Small intestine (tissue), 7 donors: Measurements from ENCODE around the gene KLC1. TPM values are rescaled to one million over a fixed set of nuclear protein-coding genes. Genes with fewer than 3 reads are reported as not detected.

ENCODE experiments used
- DNase-seq, 2 donors: peaks; one replicate each; pipeline versions ENCODE4 v3.0.0 to v3.0.0-alpha.2; 2013
- FAIRE-seq: peaks from 2 replicates; lab custom pipeline; 2012; peaks lifted over from hg19 to GRCh38; lab: Jason Lieb, UNC
- H3K27ac ChIP-seq, 3 donors: one replicate each; pipeline ENCODE4 v1.5.1; 2013; ENCODE audit warnings: low read length in 2 of 3, mild to moderate bottlenecking in 2 of 3, control low read depth in 1 of 3, inconsistent platforms in 1 of 3, low read depth in 1 of 3, moderate library complexity in 1 of 3
- H3K27me3 ChIP-seq, 3 donors: one replicate each; pipeline ENCODE4 v1.6.1; 2013; ENCODE audit warnings: low read length in 3 of 3, inconsistent platforms in 1 of 3; ENCODE audit not compliant: control insufficient read depth in 3 of 3, insufficient read depth in 3 of 3
- H3K36me3 ChIP-seq, 3 donors: one replicate each; pipeline ENCODE4 v1.6.1; 2013; ENCODE audit warnings: low read length in 3 of 3, inconsistent platforms in 1 of 3, low read depth in 1 of 3, mild to moderate bottlenecking in 1 of 3, moderate library complexity in 1 of 3; ENCODE audit not compliant: control insufficient read depth in 3 of 3, insufficient read depth in 2 of 3
- H3K4me1 ChIP-seq, 3 donors: one replicate each; pipeline ENCODE4 v1.6.1; 2013; ENCODE audit warnings: low read length in 2 of 3, inconsistent platforms in 1 of 3, low read depth in 1 of 3, mild to moderate bottlenecking in 1 of 3, moderate library complexity in 1 of 3; ENCODE audit not compliant: control insufficient read depth in 3 of 3, insufficient read depth in 2 of 3
- H3K4me3 ChIP-seq, 3 donors: one replicate each; pipeline ENCODE4 v1.5.1; 2013; ENCODE audit warnings: low read length in 3 of 3, control low read depth in 1 of 3, inconsistent platforms in 1 of 3, low read depth in 1 of 3, mild to moderate bottlenecking in 1 of 3, moderate library complexity in 1 of 3
- H3K9me3 ChIP-seq, 2 donors: one replicate each; pipeline ENCODE4 v1.6.1; 2013; ENCODE audit warnings: low read depth in 1 of 2, low read length in 1 of 2; ENCODE audit not compliant: control insufficient read depth in 2 of 2, insufficient read depth in 1 of 2
- WGBS, 3 donors: extraction: QIAGEN DNeasy Blood & Tissue Kit; methylation state at CpG; one replicate each; pipeline ENCODE4 v1.1.7; 2013; 5-methylcytosine and 5-hydroxymethylcytosine counted together
- polyA plus RNA-seq, 4 donors: library from polyadenylated mRNA; stranded (reverse) in 3 of 4; unstranded in 1 of 4; fragments of 200-250 nt in 3 of 4; fragments of 120-200 nt in 1 of 4; gene quantifications; one replicate each; pipeline versions ENCODE4 v1.2.1 to v1.2.3, GENCODE V29; 2013
- donor health status: healthy with polysubstance abuse.
- donor health status: control.
- donor health status: control.
- donor health status: Bipolar disorder and iron deficiency.
- donor health status: healthy.

KLC1 gene
- polyA plus RNA-seq, 4 donors = 45.9 to 74.4 (median 67.4) TPM

- Histone ChIP-seq H3K27ac (no peak overlapping the region), H3K27me3 (no peaks in the 10 kb centered on the region), H3K4me1 (no peaks in the 10 kb centered on the region), H3K9me3 (no peaks in the 10 kb centered on the region), H3K36me3 (peaks cover 6 to 66% (median 24%) of the 10 kb centered on the region in 3 donors), H3K4me3 (no peak overlapping the region)
- FAIRE-seq (no peak), DNase-seq (no peak)
- 74 to 80% (median 79%) methylated on average over 4 of the region's 4 CpGs for WGBS, 3 donors
Measured at GRCh38 chr14:103656031-103656755, 27.2 kb downstream of the KLC1 start.

- no peak overlapping the region for H3K4me3 ChIP-seq
- FAIRE-seq = no peak
- H3K9me3 ChIP-seq = no peaks in the 10 kb centered on the region
- DNase-seq = no peak
- H3K27me3 ChIP-seq = no peaks in the 10 kb centered on the region
- WGBS, 3 donors = 89 to 100% (median 90%) methylated on average over 1 of the region's 1 CpG
- H3K4me1 ChIP-seq = no peaks in the 10 kb centered on the region
- no peak overlapping the region for H3K27ac ChIP-seq
- peaks cover 8 to 70% (median 24%) of the 10 kb centered on the region in 3 donors for H3K36me3 ChIP-seq
Measured at GRCh38 chr14:103656756-103657133, 27.7 kb downstream of the KLC1 start.

GRCh38 chr14:103657471-103657870 is 28.5 kb downstream of the KLC1 start:
- Histone ChIP-seq H3K9me3 (no peaks in the 10 kb centered on the region), H3K27me3 (no peaks in the 10 kb centered on the region), H3K27ac (no peak overlapping the region), H3K4me1 (no peaks in the 10 kb centered on the region), H3K4me3 (no peak overlapping the region), H3K36me3 (peaks cover 9 to 76% (median 28%) of the 10 kb centered on the region in 3 donors)
- no peak for DNase-seq
- FAIRE-seq = no peak
- WGBS, 3 donors = 84 to 91% (median 86%) methylated on average over 13 of the region's 13 CpGs

- 82 to 97% (median 91%) methylated on average over 7 of the region's 7 CpGs for WGBS, 3 donors
- FAIRE-seq = no peak
- H3K36me3 ChIP-seq = peaks cover 11 to 87% (median 34%) of the 10 kb centered on the region in 3 donors
Measured at GRCh38 chr14:103659631-103660030, 30.6 kb downstream of the KLC1 start.

GRCh38 chr14:103662029-103662428 is 33.0 kb downstream of the KLC1 start:
- H3K36me3 ChIP-seq = peaks cover 7 to 84% (median 28%) of the 10 kb centered on the region in 3 donors
- FAIRE-seq (no peak), DNase-seq (no peak)
- no peaks in the 10 kb centered on the region for H3K4me1 ChIP-seq
- H3K9me3 ChIP-seq = no peaks in the 10 kb centered on the region
- no peak overlapping the region for H3K4me3 ChIP-seq
- no peak overlapping the region for H3K27ac ChIP-seq
- H3K27me3 ChIP-seq = no peaks in the 10 kb centered on the region
- WGBS, 3 donors = 91 to 93% (median 92%) methylated on average over 10 of the region's 10 CpGs

More at GRCh38 chr14:103659631-103660030, 30.6 kb downstream of the KLC1 start:
- H3K27ac ChIP-seq = no peak overlapping the region
- H3K4me1 ChIP-seq = no peaks in the 10 kb centered on the region
- H3K4me3 ChIP-seq = no peak overlapping the region
- H3K9me3 ChIP-seq = no peaks in the 10 kb centered on the region
- no peaks in the 10 kb centered on the region for H3K27me3 ChIP-seq
- no peak for DNase-seq

GRCh38 chr14:103662591-103662990 is 33.6 kb downstream of the KLC1 start:
- FAIRE-seq = no peak
- 97 to 98% (median 97%) methylated on average over 17 of the region's 17 CpGs for WGBS, 3 donors

GRCh38 chr14:103663506-103663905 is 34.5 kb downstream of the KLC1 start:
- Histone ChIP-seq H3K9me3 (no peaks in the 10 kb centered on the region), H3K27me3 (no peaks in the 10 kb centered on the region), H3K36me3 (peaks cover 7 to 81% (median 26%) of the 10 kb centered on the region in 3 donors), H3K4me1 (no peaks in the 10 kb centered on the region), H3K4me3 (no peak overlapping the region), H3K27ac (peak overlapping the region in 1 of 3 donors; percentile 71)
- DNase-seq (no peak), FAIRE-seq (no peak)
- 81 to 85% (median 84%) methylated on average over 13 of the region's 13 CpGs for WGBS, 3 donors

More at GRCh38 chr14:103662591-103662990, 33.6 kb downstream of the KLC1 start:
- no peaks in the 10 kb centered on the region for H3K9me3 ChIP-seq
- H3K36me3 ChIP-seq = peaks cover 7 to 83% (median 30%) of the 10 kb centered on the region in 3 donors
- H3K27me3 ChIP-seq = no peaks in the 10 kb centered on the region
- no peaks in the 10 kb centered on the region for H3K4me1 ChIP-seq
- no peak for DNase-seq
- no peak overlapping the region for H3K27ac ChIP-seq
- no peak overlapping the region for H3K4me3 ChIP-seq

GRCh38 chr14:103667671-103668070 is 38.7 kb downstream of the KLC1 start:
- DNase-seq = no peak
- no peaks in the 10 kb centered on the region for H3K27me3 ChIP-seq
- no peak for FAIRE-seq
- no peaks in the 10 kb centered on the region for H3K9me3 ChIP-seq
- H3K4me3 ChIP-seq = no peak overlapping the region
- H3K27ac ChIP-seq = no peak overlapping the region
- H3K4me1 ChIP-seq = no peaks in the 10 kb centered on the region
- peaks cover 11 to 72% (median 24%) of the 10 kb centered on the region in 3 donors for H3K36me3 ChIP-seq
- WGBS, 3 donors = 79 to 93% (median 83%) methylated on average over 4 of the region's 4 CpGs
